Panc1 (cell line): ENCODE measurements around the gene ZNF200. TPM values are rescaled to one million over a fixed set of nuclear protein-coding genes. Genes with fewer than 3 reads are reported as not detected.

Experiments
- ATAC-seq: fragments of 200-7000 bp; cut with Tn5 transposase; 2 replicates; pipeline ENCODE4 v1.9.1; 2020; ENCODE audit warnings: mild to moderate bottlenecking, moderate library complexity
- BruUV-seq: library from RNA; stranded (reverse); fragments of 400-500 nt; replicated peaks from 2 replicates; lab custom pipeline; 2021; lab: Mats Ljungman, UMichigan
- CTCF ChIA-PET: fragments of 300-600 bp; sonication (Branson Sonifier 250); formaldehyde crosslinking; loops from one replicate; lab custom pipeline; 2022; ENCODE audit warnings: antibody characterized with exemption; lab: Charles Lee
- POLR2A ChIA-PET: fragments of 300-600 bp; sonication (Branson Sonifier 250); formaldehyde crosslinking; loops from one replicate; lab custom pipeline; 2022; ENCODE audit warnings: antibody characterized with exemption; lab: Charles Lee
- DNase-seq: peaks from one replicate; pipeline ENCODE4 v3.0.0-alpha.2; 2010; ENCODE audit warnings: low read depth, low spot score
- H3K27ac ChIP-seq: 2 replicates; pipeline ENCODE4 v1.5.1; 2011; ENCODE audit warnings: mild to moderate bottlenecking, low read length, inconsistent platforms
- H3K27me3 ChIP-seq: fragments of 200-500 bp; sonication (Bioruptor generic); 2 replicates; pipeline ENCODE4 v1.6.0; 2014; ENCODE audit warnings: low read length, inconsistent platforms; ENCODE audit not compliant: control insufficient read depth, insufficient read depth
- H3K36me3 ChIP-seq: fragments of 200-500 bp; sonication (Bioruptor generic); 2 replicates; pipeline ENCODE4 v1.5.1; 2014; ENCODE audit warnings: inconsistent platforms, mild to moderate bottlenecking, low read length, moderate library complexity; ENCODE audit not compliant: control insufficient read depth, insufficient read depth
- H3K4me1 ChIP-seq: 2 replicates; pipeline ENCODE4 v1.5.1; 2011; ENCODE audit warnings: inconsistent platforms, mild to moderate bottlenecking, low read length, moderate library complexity; ENCODE audit not compliant: control insufficient read depth, insufficient read depth
- H3K4me3 ChIP-seq, 2 experiments: 2 replicates each; pipeline ENCODE4 v1.5.1; 2011 to 2012; ENCODE audit warnings: low read depth in 2 of 2, low read length in 2 of 2, mild to moderate bottlenecking in 2 of 2, inconsistent platforms in 1 of 2, moderate library complexity in 1 of 2
- H3K9me3 ChIP-seq: fragments of 200-500 bp; sonication (Bioruptor generic); 2 replicates; pipeline ENCODE4 v1.5.1; 2014; ENCODE audit warnings: low read depth, mild to moderate bottlenecking, inconsistent platforms, low read length, moderate library complexity; ENCODE audit not compliant: control insufficient read depth, insufficient read depth
- POLR2AphosphoS5 ChIP-seq: IDR thresholded peaks from 2 replicates; pipeline ENCODE4 v1.6.1; 2012; ENCODE audit warnings: mild to moderate bottlenecking, low read depth, low read length, moderate library complexity
- SIN3A ChIP-seq: IDR thresholded peaks from 2 replicates; pipeline ENCODE4 v1.6.1; 2012; ENCODE audit warnings: low read depth, mild to moderate bottlenecking, low read length, moderate library complexity, borderline replicate concordance; ENCODE audit not compliant: insufficient read depth
- TCF7L2 ChIP-seq: IDR thresholded peaks from 2 replicates; pipeline ENCODE4 v1.6.1; 2011; ENCODE audit warnings: mild to moderate bottlenecking, low read depth, low read length, inconsistent platforms
- in situ Hi-C: cut with HindIII; loops from 2 replicates; pipeline ENCODE4 v1.10.0; 2016; ENCODE audit warnings: low sequenced_read_pairs, low pct_unique_long_range_greater_than_20kb
- intact Hi-C: fragments of 100-400 bp; cut with micrococcal nuclease; formaldehyde crosslinking; loops from one replicate; pipeline ENCODE4 v1.10.0; 2022; ENCODE audit not compliant: unreplicated experiment
- total RNA-seq: library from RNA; stranded (reverse); gene quantifications from one replicate; pipeline ENCODE4 v1.2.1, GENCODE V29; 2021; ENCODE audit not compliant: unreplicated experiment
- TF ChIP-seq, protein P1 (sequence below): fragments of 450-650 bp; IDR thresholded peaks from 2 replicates; pipeline ENCODE4 v1.5.1; 2017; ENCODE audit warnings: mild to moderate bottlenecking
- TF ChIP-seq, protein P2 (sequence below), 2 experiments: IDR thresholded peaks; 2 replicates each; pipeline ENCODE4 v1.6.1; 2011 to 2012; ENCODE audit warnings: low read depth in 2 of 2, control low read depth in 1 of 2, low read length in 1 of 2, mild to moderate bottlenecking in 1 of 2, moderate library complexity in 1 of 2; ENCODE audit not compliant: insufficient read depth in 1 of 2

The ZNF200 gene
- total RNA-seq, 1 experiment from 2014 or later, result 12.4 TPM

DNA sequence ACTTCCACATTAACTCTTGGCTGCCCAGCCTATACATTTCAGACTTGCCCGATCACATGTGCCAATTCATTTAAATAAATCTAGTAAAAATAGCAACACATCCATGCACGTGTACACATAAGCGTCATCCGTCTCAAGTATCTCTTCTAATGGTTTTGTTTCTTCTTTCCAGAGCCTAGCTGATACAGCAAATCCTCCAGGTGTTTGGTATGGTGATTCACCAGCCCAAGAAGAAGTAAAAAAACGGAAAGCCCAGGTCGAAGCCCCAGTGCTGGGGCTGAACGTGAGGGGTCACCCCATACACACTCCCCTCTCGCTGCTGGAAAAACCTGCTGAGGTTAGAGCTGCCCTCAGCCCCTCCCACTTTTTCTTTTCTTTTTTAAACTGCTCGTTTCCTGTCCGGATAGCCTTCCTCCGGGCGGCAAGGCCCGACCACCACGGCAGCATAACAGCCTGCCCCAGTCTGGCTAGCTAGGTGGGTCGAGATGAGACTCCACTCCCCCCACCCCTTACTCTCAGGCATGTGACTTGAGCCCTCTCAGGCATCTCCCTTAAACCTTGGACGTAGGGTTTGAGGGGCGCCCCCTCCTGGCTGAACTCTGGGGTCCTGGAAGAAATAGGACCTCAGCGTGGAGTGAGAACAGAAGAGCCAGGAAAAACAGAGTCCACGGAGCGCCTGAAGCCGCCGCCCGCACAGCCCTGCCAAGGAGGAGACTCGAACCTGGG lies 60.9 kb downstream of the ZNF200 start:
- peaks cover 25% of the 10 kb centered on the region for H3K4me1 ChIP-seq
- in situ Hi-C loops, result no loop called here
- H3K27me3 ChIP-seq, result no peaks in the 10 kb centered on the region
- no peak for ATAC-seq
- no peaks in the 10 kb centered on the region for H3K9me3 ChIP-seq
- H3K27ac ChIP-seq, result peak overlapping the region; percentile 41
- BruUV-seq, result no TSS peak
- ChIA-PET POLR2A (no interaction called here), CTCF (no interaction called here)
- intact Hi-C loops, result no loop called here
- no peaks in the 10 kb centered on the region for H3K36me3 ChIP-seq
- peak overlapping the region; percentile 11 to 41 for H3K4me3 ChIP-seq
- DNase-seq, result no peak
- TF ChIP-seq, protein P1, sequence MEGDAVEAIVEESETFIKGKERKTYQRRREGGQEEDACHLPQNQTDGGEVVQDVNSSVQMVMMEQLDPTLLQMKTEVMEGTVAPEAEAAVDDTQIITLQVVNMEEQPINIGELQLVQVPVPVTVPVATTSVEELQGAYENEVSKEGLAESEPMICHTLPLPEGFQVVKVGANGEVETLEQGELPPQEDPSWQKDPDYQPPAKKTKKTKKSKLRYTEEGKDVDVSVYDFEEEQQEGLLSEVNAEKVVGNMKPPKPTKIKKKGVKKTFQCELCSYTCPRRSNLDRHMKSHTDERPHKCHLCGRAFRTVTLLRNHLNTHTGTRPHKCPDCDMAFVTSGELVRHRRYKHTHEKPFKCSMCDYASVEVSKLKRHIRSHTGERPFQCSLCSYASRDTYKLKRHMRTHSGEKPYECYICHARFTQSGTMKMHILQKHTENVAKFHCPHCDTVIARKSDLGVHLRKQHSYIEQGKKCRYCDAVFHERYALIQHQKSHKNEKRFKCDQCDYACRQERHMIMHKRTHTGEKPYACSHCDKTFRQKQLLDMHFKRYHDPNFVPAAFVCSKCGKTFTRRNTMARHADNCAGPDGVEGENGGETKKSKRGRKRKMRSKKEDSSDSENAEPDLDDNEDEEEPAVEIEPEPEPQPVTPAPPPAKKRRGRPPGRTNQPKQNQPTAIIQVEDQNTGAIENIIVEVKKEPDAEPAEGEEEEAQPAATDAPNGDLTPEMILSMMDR, result peak; percentile 88
- TF ChIP-seq POLR2AphosphoS5 (no peak), SIN3A (no peak), TCF7L2 (no peak)
- TF ChIP-seq, protein P2, sequence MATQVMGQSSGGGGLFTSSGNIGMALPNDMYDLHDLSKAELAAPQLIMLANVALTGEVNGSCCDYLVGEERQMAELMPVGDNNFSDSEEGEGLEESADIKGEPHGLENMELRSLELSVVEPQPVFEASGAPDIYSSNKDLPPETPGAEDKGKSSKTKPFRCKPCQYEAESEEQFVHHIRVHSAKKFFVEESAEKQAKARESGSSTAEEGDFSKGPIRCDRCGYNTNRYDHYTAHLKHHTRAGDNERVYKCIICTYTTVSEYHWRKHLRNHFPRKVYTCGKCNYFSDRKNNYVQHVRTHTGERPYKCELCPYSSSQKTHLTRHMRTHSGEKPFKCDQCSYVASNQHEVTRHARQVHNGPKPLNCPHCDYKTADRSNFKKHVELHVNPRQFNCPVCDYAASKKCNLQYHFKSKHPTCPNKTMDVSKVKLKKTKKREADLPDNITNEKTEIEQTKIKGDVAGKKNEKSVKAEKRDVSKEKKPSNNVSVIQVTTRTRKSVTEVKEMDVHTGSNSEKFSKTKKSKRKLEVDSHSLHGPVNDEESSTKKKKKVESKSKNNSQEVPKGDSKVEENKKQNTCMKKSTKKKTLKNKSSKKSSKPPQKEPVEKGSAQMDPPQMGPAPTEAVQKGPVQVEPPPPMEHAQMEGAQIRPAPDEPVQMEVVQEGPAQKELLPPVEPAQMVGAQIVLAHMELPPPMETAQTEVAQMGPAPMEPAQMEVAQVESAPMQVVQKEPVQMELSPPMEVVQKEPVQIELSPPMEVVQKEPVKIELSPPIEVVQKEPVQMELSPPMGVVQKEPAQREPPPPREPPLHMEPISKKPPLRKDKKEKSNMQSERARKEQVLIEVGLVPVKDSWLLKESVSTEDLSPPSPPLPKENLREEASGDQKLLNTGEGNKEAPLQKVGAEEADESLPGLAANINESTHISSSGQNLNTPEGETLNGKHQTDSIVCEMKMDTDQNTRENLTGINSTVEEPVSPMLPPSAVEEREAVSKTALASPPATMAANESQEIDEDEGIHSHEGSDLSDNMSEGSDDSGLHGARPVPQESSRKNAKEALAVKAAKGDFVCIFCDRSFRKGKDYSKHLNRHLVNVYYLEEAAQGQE (IDR thresholded peaks at IDR 0.05; ENCODE audit: insufficient read depth in 1 of 2, low read depth in 2 of 2, low read length in 1 of 2), result no peak

Other genes with a start within 250 kb of the ZNF200 start
- gene CLDN9, start 222.2 kb downstream of the ZNF200 start, total RNA-seq, result 1.6 TPM
- 1.2 TPM for gene CLDN6, start 217.0 kb downstream of the ZNF200 start, total RNA-seq
- 156 TPM for gene TNFRSF12A, start 214.8 kb downstream of the ZNF200 start, total RNA-seq
- gene HCFC1R1, start 211.2 kb downstream of the ZNF200 start, total RNA-seq, result 67.3 TPM
- gene THOC6, start 211.1 kb downstream of the ZNF200 start, total RNA-seq, result 56.7 TPM
- 0.21 TPM for gene BICDL2, start 198.2 kb downstream of the ZNF200 start, total RNA-seq
- gene MMP25, start 188.6 kb downstream of the ZNF200 start, total RNA-seq, result 0.67 TPM
- gene IL32, start 169.5 kb downstream of the ZNF200 start, total RNA-seq, result 17.1 TPM
- gene ZSCAN10, start 135.9 kb downstream of the ZNF200 start, total RNA-seq, result 0.21 TPM
- 18.3 TPM for gene ZNF205, start 122.6 kb downstream of the ZNF200 start, total RNA-seq
- gene ZNF213, start 100.1 kb downstream of the ZNF200 start, total RNA-seq, result 12.3 TPM
- gene OR1F1, start 47.0 kb downstream of the ZNF200 start, total RNA-seq, result 0.26 TPM
- 0.46 TPM for gene MEFV, start 21.5 kb upstream of the ZNF200 start, total RNA-seq
- 53.5 TPM for gene ZNF263, start 48.3 kb upstream of the ZNF200 start, total RNA-seq
- gene TIGD7, start 70.3 kb upstream of the ZNF200 start, total RNA-seq, result 4.5 TPM
- 24.5 TPM for gene ZNF75A, start 70.3 kb upstream of the ZNF200 start, total RNA-seq
- gene OR2C1, start 120.7 kb upstream of the ZNF200 start, total RNA-seq, result not detected
- 18.9 TPM for gene ZSCAN32, start 165.8 kb upstream of the ZNF200 start, total RNA-seq
- gene ZNF174, start 166.1 kb upstream of the ZNF200 start, total RNA-seq, result 14.4 TPM
- 2.7 TPM for gene ZNF597, start 208.3 kb upstream of the ZNF200 start, total RNA-seq
- gene NAA60, start 208.5 kb upstream of the ZNF200 start, total RNA-seq, result 56.0 TPM